Neural cell (in vitro differentiated cells): ENCODE results near the gene METTL26.

ENCODE experiments used
- EP300 ChIP-seq: fragments of 450-650 bp; conservative IDR thresholded peaks from 2 replicates; pipeline ENCODE4 v1.6.1; 2014; ENCODE audit warnings: antibody characterized with exemption, mild to moderate bottlenecking, moderate library complexity; ENCODE audit not compliant: poor library complexity, severe bottlenecking
- EZH2 ChIP-seq: fragments of 200-600, 300-800 bp; shearing (Covaris generic), sonication (generic); IDR thresholded peaks from 2 replicates; pipeline ENCODE4 v1.6.1; 2014; ENCODE audit warnings: antibody characterized with exemption, low read length, borderline replicate concordance, mild to moderate bottlenecking; ENCODE audit not compliant: insufficient read depth, poor library complexity, severe bottlenecking
- MXI1 ChIP-seq: fragments of 450-650 bp; conservative IDR thresholded peaks from 2 replicates; pipeline ENCODE4 v1.6.1; 2014; ENCODE audit warnings: antibody characterized with exemption, mild to moderate bottlenecking; ENCODE audit not compliant: poor library complexity, severe bottlenecking
- POLR2AphosphoS5 ChIP-seq: IDR thresholded peaks from 2 replicates; pipeline ENCODE4 v1.6.1; 2012
- RAD21 ChIP-seq: fragments of 450-650 bp; conservative IDR thresholded peaks from 2 replicates; pipeline ENCODE4 v1.6.1; 2014; ENCODE audit warnings: antibody characterized with exemption, mild to moderate bottlenecking, moderate library complexity
- SMC3 ChIP-seq: fragments of 450-650 bp; conservative IDR thresholded peaks from 2 replicates; pipeline ENCODE4 v1.6.1; 2014; ENCODE audit warnings: antibody characterized with exemption, mild to moderate bottlenecking, moderate library complexity; ENCODE audit not compliant: poor library complexity
- TAF1 ChIP-seq: IDR thresholded peaks from 2 replicates; pipeline ENCODE4 v1.6.1; 2012; ENCODE audit warnings: low read depth
- TF ChIP-seq, protein P1 (sequence below): fragments of 450-650 bp; IDR thresholded peaks from 2 replicates; pipeline ENCODE4 v1.5.1; 2014; ENCODE audit warnings: antibody characterized with exemption, mild to moderate bottlenecking, moderate library complexity; ENCODE audit not compliant: poor library complexity, severe bottlenecking
- TF ChIP-seq, protein P2 (sequence below): IDR thresholded peaks from 2 replicates; pipeline ENCODE4 v1.6.1; 2012; ENCODE audit warnings: borderline replicate concordance

DNA sequence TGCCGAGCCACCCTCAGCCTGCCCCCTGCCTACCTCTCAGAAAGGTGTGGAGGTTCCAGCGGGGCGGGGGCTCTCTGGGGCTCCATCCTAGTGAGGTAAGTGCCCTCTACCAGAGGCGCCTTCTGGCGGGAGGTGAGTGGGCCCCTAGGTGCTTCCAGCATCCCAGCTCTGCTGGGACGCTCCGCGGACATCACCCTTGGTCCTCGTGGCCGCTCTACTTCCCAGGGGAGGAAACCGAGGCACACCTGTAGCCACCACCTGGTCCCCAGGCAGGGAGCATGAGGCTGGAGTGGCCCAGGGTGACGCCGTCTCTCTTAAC, 6.9 kb upstream of the METTL26 start:
- TF ChIP-seq, protein P1, sequence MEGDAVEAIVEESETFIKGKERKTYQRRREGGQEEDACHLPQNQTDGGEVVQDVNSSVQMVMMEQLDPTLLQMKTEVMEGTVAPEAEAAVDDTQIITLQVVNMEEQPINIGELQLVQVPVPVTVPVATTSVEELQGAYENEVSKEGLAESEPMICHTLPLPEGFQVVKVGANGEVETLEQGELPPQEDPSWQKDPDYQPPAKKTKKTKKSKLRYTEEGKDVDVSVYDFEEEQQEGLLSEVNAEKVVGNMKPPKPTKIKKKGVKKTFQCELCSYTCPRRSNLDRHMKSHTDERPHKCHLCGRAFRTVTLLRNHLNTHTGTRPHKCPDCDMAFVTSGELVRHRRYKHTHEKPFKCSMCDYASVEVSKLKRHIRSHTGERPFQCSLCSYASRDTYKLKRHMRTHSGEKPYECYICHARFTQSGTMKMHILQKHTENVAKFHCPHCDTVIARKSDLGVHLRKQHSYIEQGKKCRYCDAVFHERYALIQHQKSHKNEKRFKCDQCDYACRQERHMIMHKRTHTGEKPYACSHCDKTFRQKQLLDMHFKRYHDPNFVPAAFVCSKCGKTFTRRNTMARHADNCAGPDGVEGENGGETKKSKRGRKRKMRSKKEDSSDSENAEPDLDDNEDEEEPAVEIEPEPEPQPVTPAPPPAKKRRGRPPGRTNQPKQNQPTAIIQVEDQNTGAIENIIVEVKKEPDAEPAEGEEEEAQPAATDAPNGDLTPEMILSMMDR = no peak
- TF ChIP-seq POLR2AphosphoS5 (no peak), EP300 (no peak), EZH2 (no peak), TAF1 (no peak), RAD21 (no peak), SMC3 (no peak), MXI1 (no peak)
- TF ChIP-seq, protein P2, sequence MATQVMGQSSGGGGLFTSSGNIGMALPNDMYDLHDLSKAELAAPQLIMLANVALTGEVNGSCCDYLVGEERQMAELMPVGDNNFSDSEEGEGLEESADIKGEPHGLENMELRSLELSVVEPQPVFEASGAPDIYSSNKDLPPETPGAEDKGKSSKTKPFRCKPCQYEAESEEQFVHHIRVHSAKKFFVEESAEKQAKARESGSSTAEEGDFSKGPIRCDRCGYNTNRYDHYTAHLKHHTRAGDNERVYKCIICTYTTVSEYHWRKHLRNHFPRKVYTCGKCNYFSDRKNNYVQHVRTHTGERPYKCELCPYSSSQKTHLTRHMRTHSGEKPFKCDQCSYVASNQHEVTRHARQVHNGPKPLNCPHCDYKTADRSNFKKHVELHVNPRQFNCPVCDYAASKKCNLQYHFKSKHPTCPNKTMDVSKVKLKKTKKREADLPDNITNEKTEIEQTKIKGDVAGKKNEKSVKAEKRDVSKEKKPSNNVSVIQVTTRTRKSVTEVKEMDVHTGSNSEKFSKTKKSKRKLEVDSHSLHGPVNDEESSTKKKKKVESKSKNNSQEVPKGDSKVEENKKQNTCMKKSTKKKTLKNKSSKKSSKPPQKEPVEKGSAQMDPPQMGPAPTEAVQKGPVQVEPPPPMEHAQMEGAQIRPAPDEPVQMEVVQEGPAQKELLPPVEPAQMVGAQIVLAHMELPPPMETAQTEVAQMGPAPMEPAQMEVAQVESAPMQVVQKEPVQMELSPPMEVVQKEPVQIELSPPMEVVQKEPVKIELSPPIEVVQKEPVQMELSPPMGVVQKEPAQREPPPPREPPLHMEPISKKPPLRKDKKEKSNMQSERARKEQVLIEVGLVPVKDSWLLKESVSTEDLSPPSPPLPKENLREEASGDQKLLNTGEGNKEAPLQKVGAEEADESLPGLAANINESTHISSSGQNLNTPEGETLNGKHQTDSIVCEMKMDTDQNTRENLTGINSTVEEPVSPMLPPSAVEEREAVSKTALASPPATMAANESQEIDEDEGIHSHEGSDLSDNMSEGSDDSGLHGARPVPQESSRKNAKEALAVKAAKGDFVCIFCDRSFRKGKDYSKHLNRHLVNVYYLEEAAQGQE = no peak
